Activated B cell treated with CpG ODN at 0.5 μM for 24 hours (primary cell): Measurements from ENCODE around the gene RPL3. TPM values are rescaled to one million over a fixed set of nuclear protein-coding genes. Genes with fewer than 3 reads are reported as not detected.

Experiments used
- ATAC-seq: fragments of 200-7000 bp; cut with Tn5 transposase; one replicate; pipeline ENCODE4 v1.10.0; 2021; ENCODE audit warnings: low read depth, mild to moderate bottlenecking, moderate library complexity
- CTCF ChIA-PET: fragments of 350-600 bp; sonication (Branson Sonifier 250); formaldehyde crosslinking; loops from one replicate; lab custom pipeline; 2021; ENCODE audit warnings: antibody characterized with exemption; lab: Charles Lee
- POLR2A ChIA-PET: fragments of 350-600 bp; sonication (Branson Sonifier 250); formaldehyde crosslinking; loops from one replicate; lab custom pipeline; 2021; ENCODE audit warnings: antibody characterized with exemption; lab: Charles Lee
- DNase-seq: peaks from one replicate; pipeline ENCODE4 v3.0.0; 2022
- H3K27ac Mint-ChIP-seq: one replicate; pipeline ENCODE4 v1.8.0; 2020; ENCODE audit warnings: mixed read lengths
- H3K27me3 Mint-ChIP-seq: one replicate; pipeline ENCODE4 v1.8.0; 2021; ENCODE audit warnings: mixed read lengths
- H3K36me3 Mint-ChIP-seq: one replicate; pipeline ENCODE4 v1.8.0; 2021; ENCODE audit warnings: low read depth, mixed read lengths
- H3K4me1 Mint-ChIP-seq: one replicate; pipeline ENCODE4 v1.8.0; 2021; ENCODE audit warnings: mixed read lengths
- H3K4me3 Mint-ChIP-seq: one replicate; pipeline ENCODE4 v1.8.0; 2020; ENCODE audit warnings: mild to moderate bottlenecking, mixed read lengths
- H3K9me3 Mint-ChIP-seq: one replicate; pipeline ENCODE4 v1.8.0; 2020; ENCODE audit warnings: mixed read lengths
- intact Hi-C: fragments of 100-400 bp; cut with micrococcal nuclease; formaldehyde crosslinking; loops from one replicate; pipeline ENCODE4 v1.15.1; 2024
- total RNA-seq: library from RNA; stranded (reverse); gene quantifications from 2 replicates; pipeline ENCODE4 v1.2.3, GENCODE V29; 2022
- TF ChIP-seq, protein P1 (sequence below): fragments of 200-600 bp; IDR thresholded peaks from one replicate; pipeline ENCODE4 v1.8.0; 2022; ENCODE audit warnings: antibody characterized with exemption, mild to moderate bottlenecking

RPL3 gene
- total RNA-seq, 1 donor from 2014 or later = 3,087 TPM

DNA sequence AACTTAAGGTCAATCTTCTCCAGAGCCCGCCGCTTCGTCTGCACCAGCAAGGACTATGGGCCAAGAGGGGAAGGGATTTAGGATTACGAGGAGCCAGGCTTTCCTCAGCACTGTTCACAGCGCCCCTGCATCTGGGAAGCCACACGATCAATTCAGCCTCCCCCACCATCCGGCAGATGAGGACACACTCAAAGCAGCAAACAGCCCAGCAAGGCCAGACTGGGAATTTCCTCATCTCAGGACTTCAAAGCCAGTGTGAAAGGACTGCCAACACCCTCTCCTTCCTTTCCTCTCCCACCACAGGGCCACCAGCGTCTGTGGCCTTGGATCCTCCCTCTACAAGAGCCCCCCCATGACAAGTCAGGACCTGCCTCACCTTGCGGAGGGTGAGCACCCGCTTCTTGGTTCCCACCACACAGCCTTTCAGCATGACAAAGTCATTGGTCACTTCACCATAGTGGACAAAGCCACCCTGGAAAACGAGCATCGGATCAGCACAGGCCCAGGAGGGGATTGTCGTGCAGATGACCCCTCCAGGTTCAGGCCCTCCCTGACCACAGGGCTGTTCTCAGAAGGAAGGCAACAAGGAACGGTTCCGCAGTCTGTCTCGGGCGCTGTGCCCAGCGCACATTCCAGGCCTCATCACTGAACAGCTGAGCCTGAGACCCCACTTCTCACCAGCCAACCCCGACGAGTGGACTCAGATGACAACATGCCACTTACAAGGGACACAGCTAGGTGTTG is 6.0 kb downstream of the RPL3 start:
- TF ChIP-seq, protein P1, sequence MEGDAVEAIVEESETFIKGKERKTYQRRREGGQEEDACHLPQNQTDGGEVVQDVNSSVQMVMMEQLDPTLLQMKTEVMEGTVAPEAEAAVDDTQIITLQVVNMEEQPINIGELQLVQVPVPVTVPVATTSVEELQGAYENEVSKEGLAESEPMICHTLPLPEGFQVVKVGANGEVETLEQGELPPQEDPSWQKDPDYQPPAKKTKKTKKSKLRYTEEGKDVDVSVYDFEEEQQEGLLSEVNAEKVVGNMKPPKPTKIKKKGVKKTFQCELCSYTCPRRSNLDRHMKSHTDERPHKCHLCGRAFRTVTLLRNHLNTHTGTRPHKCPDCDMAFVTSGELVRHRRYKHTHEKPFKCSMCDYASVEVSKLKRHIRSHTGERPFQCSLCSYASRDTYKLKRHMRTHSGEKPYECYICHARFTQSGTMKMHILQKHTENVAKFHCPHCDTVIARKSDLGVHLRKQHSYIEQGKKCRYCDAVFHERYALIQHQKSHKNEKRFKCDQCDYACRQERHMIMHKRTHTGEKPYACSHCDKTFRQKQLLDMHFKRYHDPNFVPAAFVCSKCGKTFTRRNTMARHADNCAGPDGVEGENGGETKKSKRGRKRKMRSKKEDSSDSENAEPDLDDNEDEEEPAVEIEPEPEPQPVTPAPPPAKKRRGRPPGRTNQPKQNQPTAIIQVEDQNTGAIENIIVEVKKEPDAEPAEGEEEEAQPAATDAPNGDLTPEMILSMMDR = no peak
- Mint-ChIP-seq H3K27me3 (no peaks in the 10 kb centered on the region), H3K4me1 (peaks cover 47% of the 10 kb centered on the region), H3K27ac (peak overlapping the region; percentile 30), H3K9me3 (no peaks in the 10 kb centered on the region), H3K4me3 (no peak overlapping the region), H3K36me3 (peaks cover 74% of the 10 kb centered on the region)
- ChIA-PET CTCF (interaction anchor here (0.8 to 4.7 kb wide), 3 partner anchors 10 to 444 kb away, joined by 3 to 75 read pairs (median 11); no protein-coding TSS in a partner anchor), POLR2A (interaction anchor here (0.7 to 1.0 kb wide), 2 partner anchors 15 to 189 kb away, joined by 3 to 5 read pairs; partner anchors contain the start of gene MIEF1)
- ATAC-seq (no peak), DNase-seq (no peak)
- intact Hi-C loops = no loop called here

DNA sequence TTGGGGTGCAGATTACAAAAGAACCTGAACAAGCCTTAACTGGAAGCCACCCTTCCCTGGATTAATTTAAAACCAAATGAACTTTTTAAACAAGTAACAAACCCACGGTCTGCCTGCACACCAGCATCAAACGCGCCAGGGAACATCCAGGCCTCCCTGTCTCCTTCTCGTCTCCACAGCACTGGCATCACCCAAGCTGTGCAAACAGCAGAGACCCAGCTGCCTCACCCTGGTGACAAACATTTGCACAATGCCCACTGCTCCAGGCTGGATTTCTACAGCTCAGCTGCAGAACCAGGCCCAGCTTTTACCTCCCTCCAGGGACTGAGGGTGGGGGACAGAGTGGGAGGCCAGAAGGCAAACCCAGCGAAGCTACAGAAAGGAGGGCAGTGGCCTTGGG is 7.0 kb downstream of the RPL3 start:
- TF ChIP-seq, protein P1 = no peak
- DNase-seq (no peak), ATAC-seq (no peak)
- ChIA-PET CTCF (interaction anchor here (0.7 to 4.7 kb wide), 3 partner anchors 142 to 443 kb away, joined by 3 to 75 read pairs (median 3); no protein-coding TSS in a partner anchor), POLR2A (interaction anchor here (0.6 to 2.6 kb wide), 4 partner anchors 14 to 157 kb away, joined by 3 to 30 read pairs (median 4); no protein-coding TSS in a partner anchor)
- peaks cover 36% of the 10 kb centered on the region for H3K4me1 Mint-ChIP-seq
- H3K36me3 Mint-ChIP-seq = peaks cover 64% of the 10 kb centered on the region
- no peak overlapping the region for H3K27ac Mint-ChIP-seq
- no peaks in the 10 kb centered on the region for H3K9me3 Mint-ChIP-seq
- intact Hi-C loops = no loop called here
- H3K4me3 Mint-ChIP-seq = no peak overlapping the region
- no peaks in the 10 kb centered on the region for H3K27me3 Mint-ChIP-seq

DNA sequence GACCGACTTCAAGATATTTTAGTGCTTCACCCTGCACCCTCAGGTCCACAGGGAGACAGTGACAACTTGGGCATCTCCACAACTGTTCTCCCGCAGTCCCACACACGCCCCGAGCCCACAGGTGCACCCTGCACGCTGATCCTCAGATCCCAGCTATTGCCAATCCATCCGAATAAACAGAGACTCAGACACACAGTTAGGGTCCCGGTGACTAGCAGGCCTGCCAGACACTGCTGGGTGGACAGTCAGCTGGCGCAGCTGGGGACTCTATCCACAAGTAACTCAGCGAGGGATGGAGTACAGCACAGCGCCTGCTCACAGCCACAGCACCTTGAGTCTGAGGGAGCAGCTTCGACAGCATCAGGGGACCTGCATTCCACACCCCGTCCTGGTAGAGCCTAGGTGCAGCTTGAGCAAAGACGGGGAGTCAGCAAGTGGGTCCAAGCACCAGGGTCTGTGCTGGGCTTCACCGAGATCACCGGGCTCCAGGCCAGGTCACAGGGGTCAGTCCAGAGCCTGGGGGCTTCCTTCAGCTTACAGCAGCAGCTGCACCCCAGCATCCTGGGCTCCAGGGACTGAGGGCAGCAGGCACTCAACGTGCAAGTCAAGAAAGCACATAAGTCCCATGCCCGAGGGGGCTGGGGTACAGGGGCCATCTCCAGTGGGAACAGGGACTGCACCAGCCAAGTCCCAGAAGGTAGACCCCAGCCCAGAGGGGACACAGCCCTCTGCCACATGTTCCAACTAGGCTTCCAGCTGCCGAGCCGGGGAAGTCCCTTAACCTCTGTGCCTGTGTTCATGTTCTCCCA is 7.6 kb downstream of the RPL3 start:
- H3K27me3 Mint-ChIP-seq = no peaks in the 10 kb centered on the region
- H3K27ac Mint-ChIP-seq = no peak overlapping the region
- peaks cover 58% of the 10 kb centered on the region for H3K36me3 Mint-ChIP-seq
- CTCF ChIA-PET = interaction anchor here (0.7 to 4.7 kb wide), 16 partner anchors 9 to 442 kb away, joined by 3 to 75 read pairs (median 4); no protein-coding TSS in a partner anchor
- peaks cover 30% of the 10 kb centered on the region for H3K4me1 Mint-ChIP-seq
- H3K4me3 Mint-ChIP-seq = no peak overlapping the region
- no peaks in the 10 kb centered on the region for H3K9me3 Mint-ChIP-seq
- TF ChIP-seq, protein P1 = no peak
- intact Hi-C loops = loop anchor here (1.0 kb wide), 4 partner anchors 140 to 441 kb away; no protein-coding TSS in a partner anchor
- ATAC-seq = no peak
- no peak for DNase-seq
- POLR2A ChIA-PET = interaction anchor here (0.5 to 2.6 kb wide), 9 partner anchors 7 to 1467 kb away, joined by 3 to 30 read pairs (median 4); partner anchors contain the start of genes ANKRD54 and RPL3

DNA sequence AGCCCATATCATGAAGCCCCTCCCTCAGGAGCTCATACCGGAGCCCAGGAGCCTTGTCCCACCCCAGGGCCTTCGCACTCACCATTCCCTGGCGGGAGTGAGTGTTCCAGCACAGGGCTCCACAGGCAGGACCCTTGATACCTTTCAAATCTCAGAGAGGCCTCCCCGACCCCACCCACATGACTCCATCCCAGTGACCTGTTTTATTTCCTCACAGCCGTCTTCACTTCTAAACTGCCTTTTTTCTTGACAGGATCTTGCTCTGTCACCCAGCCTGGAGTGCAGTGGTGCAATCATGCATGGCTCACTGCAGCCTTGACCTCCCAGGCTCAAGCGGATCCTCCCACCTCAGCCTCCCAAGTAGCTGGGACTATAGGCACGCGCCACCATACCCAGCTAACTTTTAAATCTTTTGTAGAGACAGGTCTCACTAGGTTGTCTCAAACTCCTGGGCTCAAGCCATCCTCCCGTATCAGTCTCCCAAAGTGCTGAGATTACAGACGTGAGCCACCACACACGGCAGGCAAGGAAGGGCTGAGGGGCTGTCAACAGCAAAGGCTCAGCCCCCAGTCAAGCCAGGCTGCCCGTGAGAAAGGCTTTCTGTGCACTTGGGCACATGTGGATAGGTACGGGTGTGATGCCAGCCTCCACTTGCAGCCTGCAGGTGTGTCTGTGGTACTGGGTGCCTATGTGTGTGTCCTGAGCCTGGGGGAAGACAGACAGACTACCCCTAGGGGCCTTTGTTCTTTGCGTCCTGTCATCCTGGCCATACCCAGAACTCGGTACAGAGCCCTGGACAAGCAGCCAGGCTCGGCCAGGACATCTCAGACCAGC is 9.3 kb downstream of the RPL3 start:
- intact Hi-C loops = loop anchor here (10.0 kb wide), 1 partner anchor 55 kb away; no protein-coding TSS in a partner anchor
- ATAC-seq (no peak), DNase-seq (no peak)
- Mint-ChIP-seq H3K27ac (no peak overlapping the region), H3K9me3 (no peaks in the 10 kb centered on the region), H3K27me3 (no peaks in the 10 kb centered on the region), H3K4me3 (no peak overlapping the region), H3K36me3 (peaks cover 42% of the 10 kb centered on the region), H3K4me1 (peaks cover 21% of the 10 kb centered on the region)
- CTCF ChIA-PET = interaction anchor here (0.7 to 4.7 kb wide), 17 partner anchors 94 to 440 kb away, joined by 3 to 75 read pairs (median 4); no protein-coding TSS in a partner anchor
- POLR2A ChIA-PET = interaction anchor here (0.6 to 2.6 kb wide), 7 partner anchors 9 to 734 kb away, joined by 3 to 30 read pairs (median 4); partner anchors contain the start of gene RPL3
- TF ChIP-seq, protein P1 = no peak
